Hepatocyte (in vitro differentiated cells): ENCODE measurements around the gene MFN1.

ENCODE experiments used
- EZH2 ChIP-seq: fragments of 200-600 bp; sonication (generic); IDR thresholded peaks from 2 replicates; pipeline ENCODE4 v1.6.1; 2016; ENCODE audit warnings: antibody characterized with exemption, mild to moderate bottlenecking, borderline replicate concordance
- EZH2phosphoT487 ChIP-seq: fragments of 200-600 bp; sonication (generic); IDR thresholded peaks from one replicate; pipeline ENCODE4 v1.6.1; 2018; ENCODE audit warnings: antibody characterized with exemption, mild to moderate bottlenecking, low read depth, moderate library complexity; ENCODE audit not compliant: unreplicated experiment, severe bottlenecking
- TF ChIP-seq, protein P1 (sequence below): fragments of 200-600 bp; sonication (generic); IDR thresholded peaks from 2 replicates; pipeline ENCODE4 v1.5.1; 2016; ENCODE audit warnings: antibody characterized with exemption, mild to moderate bottlenecking; ENCODE audit not compliant: poor library complexity

DNA sequence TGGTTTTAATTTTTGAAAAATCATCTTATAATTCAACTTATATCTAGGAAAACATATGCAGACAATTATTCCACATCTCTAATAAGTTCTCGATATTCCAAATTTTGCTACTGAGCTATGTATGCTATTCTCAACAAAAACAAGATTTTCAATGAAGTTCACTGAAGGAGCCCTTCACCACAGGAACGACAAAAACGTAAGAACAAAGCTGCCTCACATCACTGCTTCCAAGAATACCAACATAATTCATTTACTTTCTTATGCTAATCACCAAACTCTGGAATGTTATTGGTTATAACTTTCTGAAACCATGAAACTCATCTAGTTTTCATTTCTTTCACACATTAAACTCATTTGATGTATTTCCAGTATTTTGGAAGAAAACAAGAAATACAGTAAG, 54.1 kb downstream of the MFN1 start:
- TF ChIP-seq, protein P1, sequence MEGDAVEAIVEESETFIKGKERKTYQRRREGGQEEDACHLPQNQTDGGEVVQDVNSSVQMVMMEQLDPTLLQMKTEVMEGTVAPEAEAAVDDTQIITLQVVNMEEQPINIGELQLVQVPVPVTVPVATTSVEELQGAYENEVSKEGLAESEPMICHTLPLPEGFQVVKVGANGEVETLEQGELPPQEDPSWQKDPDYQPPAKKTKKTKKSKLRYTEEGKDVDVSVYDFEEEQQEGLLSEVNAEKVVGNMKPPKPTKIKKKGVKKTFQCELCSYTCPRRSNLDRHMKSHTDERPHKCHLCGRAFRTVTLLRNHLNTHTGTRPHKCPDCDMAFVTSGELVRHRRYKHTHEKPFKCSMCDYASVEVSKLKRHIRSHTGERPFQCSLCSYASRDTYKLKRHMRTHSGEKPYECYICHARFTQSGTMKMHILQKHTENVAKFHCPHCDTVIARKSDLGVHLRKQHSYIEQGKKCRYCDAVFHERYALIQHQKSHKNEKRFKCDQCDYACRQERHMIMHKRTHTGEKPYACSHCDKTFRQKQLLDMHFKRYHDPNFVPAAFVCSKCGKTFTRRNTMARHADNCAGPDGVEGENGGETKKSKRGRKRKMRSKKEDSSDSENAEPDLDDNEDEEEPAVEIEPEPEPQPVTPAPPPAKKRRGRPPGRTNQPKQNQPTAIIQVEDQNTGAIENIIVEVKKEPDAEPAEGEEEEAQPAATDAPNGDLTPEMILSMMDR, result no peak
- TF ChIP-seq EZH2 (no peak), EZH2phosphoT487 (no peak)
